ENCODE data around the gene ITGA11. TPM values are rescaled to one million over a fixed set of nuclear protein-coding genes. Genes with fewer than 3 reads are reported as not detected.
A peak's percentile ranks its signal among the peaks of the same experiment; 100 is the strongest.

The ITGA11 gene
- total RNA-seq, 3 donors from 2014 or later (not counting 1 experiment from before 2014, with no cell fraction given) = not detected

DNA sequence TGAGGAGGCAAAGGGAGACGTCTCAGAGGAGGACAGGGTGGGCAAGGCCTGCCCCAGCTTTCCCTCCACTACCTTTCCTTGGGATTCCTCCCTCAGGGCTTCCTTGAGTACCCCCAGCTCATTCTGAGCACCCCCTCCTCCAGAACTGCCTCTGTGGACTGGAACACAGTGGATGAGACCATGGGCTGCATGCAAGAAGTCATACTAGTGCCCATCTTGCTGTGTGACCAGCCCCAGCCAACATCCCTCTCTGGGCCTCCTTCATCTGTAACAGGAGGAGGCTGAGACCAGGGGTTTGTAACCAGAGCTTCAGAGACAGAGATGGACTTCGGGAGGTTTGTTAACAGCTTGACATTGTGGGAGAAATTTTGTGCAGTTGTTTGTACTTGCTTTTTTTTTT, 128.8 kb downstream of the ITGA11 start:
- Mint-ChIP-seq H3K4me3 (no peak overlapping the region), H3K27ac (no peak overlapping the region), H3K4me1 (peaks cover 26 to 34% of the 10 kb centered on the region in 2 donors), H3K36me3 (no peaks in the 10 kb centered on the region), H3K27me3 (ENCODE audit: low read depth in 2 of 2) (peaks cover 0 to 16% of the 10 kb centered on the region in 2 donors), H3K9me3 (no peaks in the 10 kb centered on the region)
- intact Hi-C loops (cut with micrococcal nuclease) = no loop called here
- WGBS (ENCODE audit: insufficient coverage) = 89% methylated on average over 1 of the region's 2 CpGs
- ATAC-seq (no peak), DNase-seq (no peak)
- H3K27ac ChIP-seq (ENCODE audit: low read length) = no peak overlapping the region
- TF ChIP-seq, protein P1, sequence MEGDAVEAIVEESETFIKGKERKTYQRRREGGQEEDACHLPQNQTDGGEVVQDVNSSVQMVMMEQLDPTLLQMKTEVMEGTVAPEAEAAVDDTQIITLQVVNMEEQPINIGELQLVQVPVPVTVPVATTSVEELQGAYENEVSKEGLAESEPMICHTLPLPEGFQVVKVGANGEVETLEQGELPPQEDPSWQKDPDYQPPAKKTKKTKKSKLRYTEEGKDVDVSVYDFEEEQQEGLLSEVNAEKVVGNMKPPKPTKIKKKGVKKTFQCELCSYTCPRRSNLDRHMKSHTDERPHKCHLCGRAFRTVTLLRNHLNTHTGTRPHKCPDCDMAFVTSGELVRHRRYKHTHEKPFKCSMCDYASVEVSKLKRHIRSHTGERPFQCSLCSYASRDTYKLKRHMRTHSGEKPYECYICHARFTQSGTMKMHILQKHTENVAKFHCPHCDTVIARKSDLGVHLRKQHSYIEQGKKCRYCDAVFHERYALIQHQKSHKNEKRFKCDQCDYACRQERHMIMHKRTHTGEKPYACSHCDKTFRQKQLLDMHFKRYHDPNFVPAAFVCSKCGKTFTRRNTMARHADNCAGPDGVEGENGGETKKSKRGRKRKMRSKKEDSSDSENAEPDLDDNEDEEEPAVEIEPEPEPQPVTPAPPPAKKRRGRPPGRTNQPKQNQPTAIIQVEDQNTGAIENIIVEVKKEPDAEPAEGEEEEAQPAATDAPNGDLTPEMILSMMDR (IDR thresholded peaks at IDR 0.05) = no peak
- no peaks in the 10 kb centered on the region for H3K9me3 ChIP-seq (ENCODE audit: control insufficient read depth, insufficient read depth, low read length)
- H3K36me3 ChIP-seq (ENCODE audit: control insufficient read depth, insufficient read depth, low read length) = no peaks in the 10 kb centered on the region
- no peak overlapping the region for H3K4me3 ChIP-seq (ENCODE audit: low read length)
- H3K27me3 ChIP-seq (ENCODE audit: control insufficient read depth, insufficient read depth, low read length) = no peaks in the 10 kb centered on the region
- H3K4me1 ChIP-seq (ENCODE audit: control insufficient read depth, insufficient read depth, low read length) = peaks cover 9% of the 10 kb centered on the region

DNA sequence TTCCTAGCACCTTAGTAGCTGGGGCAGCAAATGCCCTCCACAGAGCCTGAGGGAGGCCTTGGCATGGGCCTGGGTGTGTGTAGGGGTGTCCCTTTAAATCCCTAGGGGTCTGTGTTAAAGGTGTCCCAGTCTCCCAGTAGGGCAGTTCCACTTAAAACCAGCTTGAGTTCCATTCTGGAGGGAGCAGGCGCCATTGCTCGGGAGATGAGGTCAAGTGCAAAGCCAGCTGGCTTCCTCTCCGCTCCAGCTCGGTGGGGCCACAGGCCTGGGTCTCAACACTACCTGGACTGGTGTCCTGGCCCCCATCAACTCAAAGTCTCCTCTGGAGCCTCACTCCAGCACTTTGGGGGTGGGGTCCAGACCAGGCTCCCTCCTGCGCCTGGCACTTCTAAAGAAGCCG, 129.2 kb downstream of the ITGA11 start:
- intact Hi-C loops (cut with micrococcal nuclease) = no loop called here
- 96% methylated on average over 6 of the region's 6 CpGs for WGBS (ENCODE audit: insufficient coverage)
- Mint-ChIP-seq H3K36me3 (no peaks in the 10 kb centered on the region), H3K27me3 (ENCODE audit: low read depth in 2 of 2) (peaks cover 0 to 15% of the 10 kb centered on the region in 2 donors), H3K9me3 (no peaks in the 10 kb centered on the region), H3K4me1 (peaks cover 26 to 34% of the 10 kb centered on the region in 2 donors), H3K4me3 (no peak overlapping the region), H3K27ac (no peak overlapping the region)
- H3K9me3 ChIP-seq (ENCODE audit: control insufficient read depth, insufficient read depth, low read length) = no peaks in the 10 kb centered on the region
- no peak overlapping the region for H3K4me3 ChIP-seq (ENCODE audit: low read length)
- H3K36me3 ChIP-seq (ENCODE audit: control insufficient read depth, insufficient read depth, low read length) = no peaks in the 10 kb centered on the region
- DNase-seq (no peak), ATAC-seq (no peak)
- H3K27me3 ChIP-seq (ENCODE audit: control insufficient read depth, insufficient read depth, low read length) = no peaks in the 10 kb centered on the region
- H3K4me1 ChIP-seq (ENCODE audit: control insufficient read depth, insufficient read depth, low read length) = peaks cover 9% of the 10 kb centered on the region
- TF ChIP-seq, protein P1 (IDR thresholded peaks at IDR 0.05) = no peak
- H3K27ac ChIP-seq (ENCODE audit: low read length) = no peak overlapping the region

DNA sequence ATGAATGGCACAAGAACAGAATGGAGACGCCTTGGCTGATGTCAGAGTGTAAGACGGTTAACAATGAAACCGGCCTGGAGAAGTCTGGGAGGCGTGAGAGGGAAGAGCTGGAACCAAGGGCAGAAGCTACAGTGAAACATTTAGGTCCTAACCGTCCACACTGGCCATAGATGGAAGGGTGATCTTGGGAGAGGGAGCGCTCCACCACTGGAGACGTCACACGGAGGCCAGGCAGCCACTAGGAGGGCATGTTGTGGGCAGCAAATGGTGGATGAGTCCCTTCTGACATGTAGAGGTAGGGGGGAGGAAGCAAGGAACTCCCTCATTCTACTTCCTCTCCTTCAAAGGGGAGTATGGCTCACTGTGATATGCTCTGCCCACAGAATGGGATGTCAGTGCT, 130.7 kb downstream of the ITGA11 start:
- H3K4me1 Mint-ChIP-seq = peaks cover 18 to 27% of the 10 kb centered on the region in 2 donors
- no peak overlapping the region for H3K27ac ChIP-seq (ENCODE audit: low read length)
- H3K9me3 Mint-ChIP-seq = no peaks in the 10 kb centered on the region
- ATAC-seq (no peak), DNase-seq (no peak)
- peaks cover 0 to under 1% of the 10 kb centered on the region in 2 donors for H3K27me3 Mint-ChIP-seq (ENCODE audit: low read depth in 2 of 2)
- no peak overlapping the region for H3K4me3 ChIP-seq (ENCODE audit: low read length)
- intact Hi-C loops (cut with micrococcal nuclease) = no loop called here
- no peaks in the 10 kb centered on the region for H3K36me3 ChIP-seq (ENCODE audit: control insufficient read depth, insufficient read depth, low read length)
- no peaks in the 10 kb centered on the region for H3K36me3 Mint-ChIP-seq
- H3K27ac Mint-ChIP-seq = peak overlapping the region in 1 of 2 donors; percentile 91
- no peak overlapping the region for H3K4me3 Mint-ChIP-seq
- WGBS (ENCODE audit: insufficient coverage) = 94% methylated on average over 8 of the region's 8 CpGs
- peaks cover 5% of the 10 kb centered on the region for H3K4me1 ChIP-seq (ENCODE audit: control insufficient read depth, insufficient read depth, low read length)
- TF ChIP-seq, protein P1 (IDR thresholded peaks at IDR 0.05) = no peak
- no peaks in the 10 kb centered on the region for H3K9me3 ChIP-seq (ENCODE audit: control insufficient read depth, insufficient read depth, low read length)
- no peaks in the 10 kb centered on the region for H3K27me3 ChIP-seq (ENCODE audit: control insufficient read depth, insufficient read depth, low read length)

All from natural killer cell (primary cell).